Upper lobe of left lung (tissue), 6 donors: ENCODE results near the gene ALOX12. TPM values are rescaled to one million over a fixed set of nuclear protein-coding genes. Genes with fewer than 3 reads are reported as not detected.
A peak's percentile ranks its signal among the peaks of the same experiment; 100 is the strongest.

Experiments
- ATAC-seq, 2 donors: fragments of 200-7000 bp; cut with Tn5 transposase; one replicate each; pipeline ENCODE4 v1.9.1; 2022; ENCODE audit warnings: mild to moderate bottlenecking in 2 of 2, moderate library complexity in 2 of 2; ENCODE audit not compliant: low FRiP score in 2 of 2
- DNase-seq, 2 donors: peaks; one replicate each; pipeline ENCODE4 v3.0.0-alpha.2; 2019 to 2020
- H3K27ac ChIP-seq, 4 donors: fragments of 200-600 bp; sonication (generic); one replicate each; pipeline ENCODE4 v1.5.1; 2016 to 2019
- H3K27me3 ChIP-seq, 4 donors: fragments of 200-600 bp; sonication (generic); one replicate each; pipeline ENCODE4 v1.5.1; 2017 to 2019
- H3K36me3 ChIP-seq, 4 donors: fragments of 200-600 bp; sonication (generic); one replicate each; pipeline ENCODE4 v1.5.1; 2016 to 2019
- H3K4me1 ChIP-seq, 4 donors: fragments of 200-600 bp; sonication (generic); one replicate each; pipeline ENCODE4 v1.5.1; 2018 to 2019
- H3K4me3 ChIP-seq, 4 donors: fragments of 200-600 bp; sonication (generic); one replicate each; pipeline ENCODE4 v1.5.1; 2017 to 2019; ENCODE audit warnings: mild to moderate bottlenecking in 2 of 4, moderate library complexity in 1 of 4
- H3K9me3 ChIP-seq, 4 donors: fragments of 200-600 bp; sonication (generic); one replicate each; pipeline ENCODE4 v1.5.1; 2018 to 2019
- CTCF ChIP-seq, 6 experiments: fragments of 450-650 bp in 4 of 6; fragments of 200-600 bp in 2 of 6; sonication (generic) in 2 of 6; IDR thresholded peaks; one replicate each; pipeline ENCODE4 v1.5.1; 2016 to 2019; ENCODE audit warnings: antibody characterized with exemption in 6 of 6
- EP300 ChIP-seq, 4 donors: sonication (generic); formaldehyde crosslinking; IDR thresholded peaks; one replicate each; pipeline ENCODE4 v1.5.1; 2017; ENCODE audit warnings: antibody characterized with exemption in 4 of 4, control low read depth in 2 of 4
- POLR2A ChIP-seq, 4 donors: fragments of 450-650 bp; IDR thresholded peaks; one replicate each; pipeline ENCODE4 v1.5.1; 2016 to 2017; ENCODE audit warnings: antibody characterized with exemption in 4 of 4, mild to moderate bottlenecking in 2 of 4
- POLR2AphosphoS5 ChIP-seq, 2 donors: sonication (generic); formaldehyde crosslinking; IDR thresholded peaks; one replicate each; pipeline ENCODE4 v1.5.1; 2017; ENCODE audit warnings: antibody characterized with exemption in 2 of 2
- WGBS, 2 donors: methylation state at CpG; one replicate each; pipeline ENCODE4 v1.1.5; 2017 to 2018; 5-methylcytosine and 5-hydroxymethylcytosine counted together
- total RNA-seq, 6 donors: library from RNA; depleted of rRNA in 4 of 6; stranded (reverse); fragments of >200 nt in 4 of 6; gene quantifications; one replicate each; pipeline versions ENCODE4 v1.1.0 to v1.2.1, GENCODE V29; 2016 to 2021
- donor health status: DM: no; HTN: no; CAD: no; lungs with moderate emphysema.
- donor health status: DM: no; HTN: yes; CAD: no; lungs with severe emphysema.

The ALOX12 gene
- total RNA-seq, 6 donors from 2014 or later: 0.26 to 3.1 (median 0.46) TPM

- Histone ChIP-seq H3K27ac (no peak overlapping the region), H3K4me1 (peaks cover 6 to 17% (median 11%) of the 10 kb centered on the region in 4 donors), H3K36me3 (peaks cover 0 to 22% (median 14%) of the 10 kb centered on the region in 4 donors), H3K27me3 (no peaks in the 10 kb centered on the region), H3K9me3 (no peaks in the 10 kb centered on the region), H3K4me3 (no peak overlapping the region)
- no peak for TF ChIP-seq CTCF (IDR thresholded peaks at IDR 0.05)
- TF ChIP-seq POLR2AphosphoS5 (IDR thresholded peaks at IDR 0.05): no peak
- no peak for TF ChIP-seq EP300 (IDR thresholded peaks at IDR 0.05)
- no peak for TF ChIP-seq POLR2A (IDR thresholded peaks at IDR 0.05)
- ATAC-seq: no peak
- DNase-seq: no peak
- 82 to 83% methylated on average over 10 of the region's 10 CpGs for WGBS, 2 donors
Measured at GRCh38 chr17:6994118-6994598, 1.7 kb upstream of the ALOX12 start.

- H3K27ac ChIP-seq: no peak overlapping the region
- H3K27me3 ChIP-seq: no peaks in the 10 kb centered on the region
- 83 to 91% methylated on average over 9 of the region's 9 CpGs for WGBS, 2 donors
- peaks cover 6 to 17% (median 11%) of the 10 kb centered on the region in 4 donors for H3K4me1 ChIP-seq
- peaks cover 0 to 28% (median 18%) of the 10 kb centered on the region in 4 donors for H3K36me3 ChIP-seq
- no peak for TF ChIP-seq POLR2A (IDR thresholded peaks at IDR 0.05)
- TF ChIP-seq CTCF (IDR thresholded peaks at IDR 0.05): no peak
- no peak for TF ChIP-seq POLR2AphosphoS5 (IDR thresholded peaks at IDR 0.05)
- no peak for TF ChIP-seq EP300 (IDR thresholded peaks at IDR 0.05)
- ATAC-seq (no peak), DNase-seq (no peak)
- no peaks in the 10 kb centered on the region for H3K9me3 ChIP-seq
- H3K4me3 ChIP-seq: no peak overlapping the region
Measured at GRCh38 chr17:6994666-6995256, 1.1 kb upstream of the ALOX12 start.

GRCh38 chr17:6996256-6997011 lies 585 bp downstream of the ALOX12 start:
- H3K27ac ChIP-seq: no peak overlapping the region
- ATAC-seq (no peak), DNase-seq (peak in 1 of 2 donors; percentile 74)
- H3K27me3 ChIP-seq: no peaks in the 10 kb centered on the region
- peak overlapping the region in 3 of 4 donors; percentile 25 to 40 (median 38) for H3K4me3 ChIP-seq
- peaks cover 6 to 17% (median 11%) of the 10 kb centered on the region in 4 donors for H3K4me1 ChIP-seq
- 75 to 83% methylated on average over 39 to 58 of the region's 58 CpGs for WGBS, 2 donors
- H3K36me3 ChIP-seq: peaks cover 0 to 44% (median 29%) of the 10 kb centered on the region in 4 donors
- H3K9me3 ChIP-seq: no peaks in the 10 kb centered on the region
- TF ChIP-seq POLR2A (IDR thresholded peaks at IDR 0.05) (no peak), EP300 (IDR thresholded peaks at IDR 0.05) (no peak), CTCF (IDR thresholded peaks at IDR 0.05) (no peak), POLR2AphosphoS5 (IDR thresholded peaks at IDR 0.05) (no peak)

- Histone ChIP-seq H3K9me3 (no peaks in the 10 kb centered on the region), H3K27ac (no peak overlapping the region), H3K4me3 (no peak overlapping the region), H3K36me3 (peaks cover 4 to 52% (median 36%) of the 10 kb centered on the region in 4 donors), H3K4me1 (peaks cover 6 to 17% (median 11%) of the 10 kb centered on the region in 4 donors), H3K27me3 (no peaks in the 10 kb centered on the region)
- 81 to 92% methylated on average over 8 of the region's 8 CpGs for WGBS, 2 donors
- ATAC-seq (no peak), DNase-seq (no peak)
- TF ChIP-seq CTCF (IDR thresholded peaks at IDR 0.05): no peak
Measured at GRCh38 chr17:6997171-6997570, 1.3 kb downstream of the ALOX12 start.
